Colon (tissue), 2 donors: ENCODE data around the gene ALG9.

Source experiments
- FAIRE-seq: peaks from 2 replicates; lab custom pipeline; 2012; peaks lifted over from hg19 to GRCh38; lab: Jason Lieb, UNC
- donor health status: control.
- donor health status: control.

ALG9 gene

GRCh38 chr11:111765320-111765983 lies 105.9 kb downstream of the ALG9 start:
- no peak for FAIRE-seq

GRCh38 chr11:111764621-111765020 lies 106.8 kb downstream of the ALG9 start:
- no peak for FAIRE-seq

- FAIRE-seq: no peak
These were observed 108.3 kb downstream of the ALG9 start for GRCh38 chr11:111762981-111763643.

GRCh38 chr11:111762526-111762925 lies 108.9 kb downstream of the ALG9 start:
- FAIRE-seq: no peak

GRCh38 chr11:111761036-111761435 lies 110.3 kb downstream of the ALG9 start:
- FAIRE-seq: no peak

- no peak for FAIRE-seq
These were observed 111.5 kb downstream of the ALG9 start for GRCh38 chr11:111759778-111760407.

- FAIRE-seq: no peak
These were observed 112.0 kb downstream of the ALG9 start for GRCh38 chr11:111759376-111759775.

- no peak for FAIRE-seq
These were observed 115.3 kb downstream of the ALG9 start for GRCh38 chr11:111756097-111756496.

- FAIRE-seq: no peak
These were observed 121.7 kb downstream of the ALG9 start for GRCh38 chr11:111749646-111750045.

GRCh38 chr11:111748035-111748804 lies 123.2 kb downstream of the ALG9 start:
- FAIRE-seq: no peak

GRCh38 chr11:111745719-111746504 lies 125.5 kb downstream of the ALG9 start:
- FAIRE-seq: no peak

GRCh38 chr11:111743700-111744099 lies 127.7 kb downstream of the ALG9 start:
- no peak for FAIRE-seq

GRCh38 chr11:111741751-111742150 lies 129.6 kb downstream of the ALG9 start:
- FAIRE-seq: no peak

- FAIRE-seq: no peak
These were observed 132.1 kb downstream of the ALG9 start for GRCh38 chr11:111739299-111739698.

- no peak for FAIRE-seq
These were observed 133.8 kb downstream of the ALG9 start for GRCh38 chr11:111737444-111738210.

GRCh38 chr11:111736621-111737443 lies 134.5 kb downstream of the ALG9 start:
- no peak for FAIRE-seq
